Measurements from ENCODE around the gene GLIS2. TPM values are rescaled to one million over a fixed set of nuclear protein-coding genes. Genes with fewer than 3 reads are reported as not detected.
A peak's percentile ranks its signal among the peaks of the same experiment; 100 is the strongest.

The GLIS2 gene
- total RNA-seq: 5.1 TPM

DNA sequence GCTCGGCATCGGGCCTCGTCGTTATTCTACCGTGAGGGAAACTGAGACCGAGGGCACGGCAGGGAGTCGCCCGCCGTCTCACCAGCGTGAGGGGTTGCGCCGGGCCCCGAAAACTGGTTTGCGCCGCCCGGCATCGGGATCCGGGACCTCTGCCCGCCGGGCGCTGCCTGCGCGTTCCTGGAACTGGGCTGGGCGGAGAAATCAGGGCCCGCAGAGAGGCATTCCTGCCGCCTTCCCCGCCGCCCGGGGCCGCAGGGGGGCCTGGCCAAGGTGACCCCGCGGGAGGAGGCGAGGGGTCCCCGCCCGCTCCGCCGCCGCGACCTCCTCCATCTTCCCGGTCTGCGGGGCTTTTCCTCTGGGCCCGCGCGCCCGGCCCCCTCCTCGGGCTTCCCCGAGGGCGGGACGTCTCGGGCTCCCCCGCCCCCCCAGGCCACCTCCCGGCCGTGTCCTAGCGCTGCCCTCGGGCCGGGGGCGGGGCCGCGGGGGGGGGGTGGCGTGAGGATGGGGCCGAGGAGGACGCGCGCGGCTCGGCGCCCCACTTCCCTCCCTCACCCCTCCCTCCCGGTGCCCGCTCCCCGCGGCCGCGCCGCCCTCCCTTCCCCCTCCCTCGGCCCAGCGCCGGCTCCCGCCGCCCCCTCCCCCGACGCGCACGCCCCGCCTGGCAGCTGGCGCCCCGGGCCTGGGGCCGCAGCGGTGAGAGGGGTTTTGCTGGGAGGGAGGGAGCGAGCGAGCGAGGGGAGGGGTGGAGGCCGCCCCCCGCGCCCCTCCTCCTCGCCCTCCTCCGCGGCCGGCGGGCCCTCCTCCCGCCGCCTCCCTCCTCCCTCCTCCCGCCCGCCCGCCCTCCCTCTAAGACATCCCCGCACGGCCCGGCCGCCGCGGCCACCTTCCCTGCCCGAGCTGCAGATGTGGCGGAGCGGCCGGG is at the start of gene GLIS2:
Gene GLIS2 (plus strand): TSS at position 882 of the 922 bp plus-strand sequence. CDS start 16,214 bp downstream, outside the sequence.
- no peak for DNase-seq

DNA sequence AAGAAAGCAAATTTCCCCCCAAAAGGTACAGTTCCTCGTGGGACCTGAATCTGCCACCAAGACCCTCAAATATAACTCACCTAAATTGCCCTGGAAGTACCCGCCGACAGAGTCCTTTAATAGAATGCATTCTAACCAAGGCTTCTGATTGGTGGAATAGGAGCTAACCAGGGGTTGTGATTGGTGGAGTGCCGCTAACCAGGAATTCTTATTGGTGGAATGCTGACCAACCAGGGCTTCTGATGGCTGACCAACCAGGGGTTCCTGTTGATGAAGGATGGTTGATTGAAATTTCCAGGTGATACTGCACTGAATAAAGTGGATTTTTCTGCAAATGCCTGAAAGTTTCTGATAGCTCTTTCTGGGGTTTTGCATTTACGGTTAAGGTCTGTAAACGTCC is 49.5 kb upstream of the GLIS2 start:
- DNase-seq: no peak

DNA sequence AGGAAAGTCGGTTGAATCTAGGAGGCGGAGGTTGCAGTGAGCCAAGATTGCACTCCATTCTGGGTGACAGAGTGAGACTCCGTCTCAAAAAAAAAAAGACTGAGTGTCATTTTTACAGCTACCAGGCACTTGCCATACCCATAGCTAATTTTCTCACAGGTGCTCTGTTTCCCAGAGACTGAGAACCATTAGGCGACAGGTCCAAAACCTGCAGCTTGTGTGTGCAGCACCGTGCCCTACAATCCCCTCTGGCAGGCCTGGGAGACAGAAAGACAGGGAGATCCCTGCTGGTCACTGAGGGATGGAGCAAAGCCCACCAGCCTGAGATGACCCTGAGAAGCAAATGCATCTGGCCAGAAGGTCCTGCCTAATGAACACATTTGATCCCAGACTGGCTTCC is 45.8 kb upstream of the GLIS2 start:
- no peak for DNase-seq

DNA sequence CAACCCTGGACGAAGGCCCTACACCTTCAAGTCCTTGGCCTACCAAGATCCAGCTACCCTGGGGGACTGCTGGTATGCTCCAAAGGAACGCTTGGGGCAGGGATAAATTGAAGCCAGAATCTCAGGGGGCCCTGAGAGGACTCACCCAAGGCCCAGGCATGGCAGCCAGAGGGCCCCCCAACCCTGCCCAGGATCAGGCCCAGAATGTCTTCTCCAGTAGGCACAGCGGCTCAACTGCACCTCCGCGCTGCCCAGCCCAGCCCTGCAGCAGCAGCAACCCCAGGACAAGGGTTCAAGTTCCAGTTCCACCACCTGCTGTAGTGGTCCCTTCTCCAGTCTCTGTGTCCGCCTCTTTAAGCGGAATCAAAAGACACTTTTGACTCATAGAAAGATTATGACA is 45.3 kb upstream of the GLIS2 start:
- DNase-seq: no peak

DNA sequence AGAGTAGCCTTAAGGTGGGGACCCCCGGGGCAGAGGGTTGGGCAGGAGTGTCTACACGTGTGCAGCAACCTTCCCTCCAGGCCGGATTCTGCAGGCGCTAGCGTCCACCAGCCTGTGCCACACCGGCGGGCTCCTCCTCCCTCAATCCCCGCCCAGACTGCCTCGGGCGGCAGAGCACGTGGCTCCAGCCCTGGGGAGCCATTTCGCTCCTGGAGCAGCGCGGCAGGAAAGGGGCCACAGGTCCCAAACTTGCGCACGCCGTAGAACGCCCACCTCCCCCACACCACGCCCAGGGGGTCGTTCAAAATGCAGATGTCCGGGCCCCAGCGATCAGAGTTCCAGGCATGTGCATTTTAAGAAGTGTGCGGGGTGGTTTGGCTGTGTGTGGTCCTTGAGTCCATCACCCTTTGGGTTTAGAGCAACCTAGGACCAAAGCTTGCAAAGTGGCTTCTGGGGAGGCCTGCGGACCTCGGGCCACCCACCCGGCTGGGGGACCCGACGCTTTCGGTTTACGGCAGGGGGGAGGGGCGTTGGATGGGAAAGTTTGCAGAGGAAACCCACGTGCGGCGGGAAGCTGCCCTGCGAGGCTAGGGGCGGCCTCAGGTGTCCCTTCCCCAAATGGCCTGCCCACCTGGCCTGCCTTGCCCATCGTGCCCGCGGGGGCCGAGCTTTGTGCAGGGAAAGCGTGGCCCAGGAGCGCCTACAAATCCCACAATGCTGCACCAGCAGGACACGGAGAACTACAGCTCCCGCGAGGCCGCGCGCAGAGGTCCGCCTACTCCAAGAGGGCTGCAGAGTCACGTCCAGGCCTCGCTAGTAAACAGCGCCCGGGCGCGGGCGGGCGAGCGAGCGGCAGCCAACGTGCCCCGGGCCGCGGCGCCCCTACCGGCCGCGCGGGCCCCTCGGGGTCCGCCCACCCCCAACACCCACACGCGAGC is 44.4 kb upstream of the GLIS2 start:
- peak; percentile 91 for DNase-seq

DNA sequence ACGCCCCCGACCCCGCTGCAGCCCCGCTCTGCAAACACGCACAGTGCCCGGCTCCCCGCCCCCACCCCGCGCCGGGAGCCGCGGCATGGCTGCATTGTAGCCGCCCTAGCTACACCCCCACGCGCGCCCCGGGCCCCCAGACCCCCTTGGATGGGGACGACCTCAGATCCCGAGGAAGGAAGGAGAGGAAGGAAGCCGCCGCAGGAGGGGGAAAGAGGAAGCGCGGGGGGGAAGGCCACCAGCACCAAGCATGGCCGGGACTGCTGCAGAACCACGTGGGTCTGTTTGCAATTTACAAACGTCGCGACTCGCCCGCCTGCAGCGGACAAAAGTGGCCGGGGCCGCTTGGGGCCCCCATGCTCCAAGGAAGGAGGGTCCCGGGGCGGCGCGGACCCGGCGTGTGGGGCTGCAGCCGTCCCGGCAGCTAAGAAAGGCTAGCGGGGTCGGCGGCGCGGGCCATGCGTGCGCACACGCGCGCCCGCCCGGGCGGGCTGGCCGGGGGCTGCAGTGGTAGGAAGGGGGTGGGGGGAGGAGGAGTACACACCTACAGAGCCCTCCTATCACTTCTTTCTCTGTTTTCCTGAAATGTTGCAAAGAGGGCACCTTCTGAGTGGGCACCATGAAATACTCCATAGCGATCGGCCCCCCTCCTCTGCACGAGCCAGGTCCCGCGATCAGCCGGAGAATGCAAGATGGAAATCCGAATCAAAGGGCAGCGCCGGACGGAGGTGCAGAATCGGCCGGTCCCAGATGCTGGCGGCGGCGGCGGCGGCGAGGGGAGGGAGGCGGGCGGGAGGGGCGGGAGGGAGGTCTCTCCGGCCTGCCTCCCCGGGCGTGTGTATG is 43.5 kb upstream of the GLIS2 start:
- DNase-seq: peak; percentile 58

DNA sequence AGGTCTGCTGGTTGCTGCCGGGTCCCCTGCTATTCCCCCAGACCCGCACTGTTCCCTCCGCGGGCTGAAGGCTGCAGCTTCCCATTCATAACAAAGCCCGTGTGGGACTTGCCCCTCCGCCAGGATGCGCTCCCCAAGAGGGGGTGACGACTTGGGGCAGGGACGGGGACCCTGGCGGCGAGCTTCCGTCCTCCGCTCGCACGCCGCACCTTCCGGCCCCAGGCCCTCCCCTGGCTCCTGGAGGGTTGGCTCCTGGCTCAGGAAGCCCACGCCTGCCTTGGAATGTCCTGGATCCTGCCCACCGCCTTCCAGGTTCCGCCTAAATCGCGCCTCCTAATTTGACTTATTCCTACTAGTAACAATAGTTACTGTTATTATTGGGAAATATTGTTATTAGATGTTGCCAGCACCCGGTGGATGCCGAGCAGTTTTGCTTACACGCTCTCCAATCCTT is 42.0 kb upstream of the GLIS2 start:
- DNase-seq: no peak

DNA sequence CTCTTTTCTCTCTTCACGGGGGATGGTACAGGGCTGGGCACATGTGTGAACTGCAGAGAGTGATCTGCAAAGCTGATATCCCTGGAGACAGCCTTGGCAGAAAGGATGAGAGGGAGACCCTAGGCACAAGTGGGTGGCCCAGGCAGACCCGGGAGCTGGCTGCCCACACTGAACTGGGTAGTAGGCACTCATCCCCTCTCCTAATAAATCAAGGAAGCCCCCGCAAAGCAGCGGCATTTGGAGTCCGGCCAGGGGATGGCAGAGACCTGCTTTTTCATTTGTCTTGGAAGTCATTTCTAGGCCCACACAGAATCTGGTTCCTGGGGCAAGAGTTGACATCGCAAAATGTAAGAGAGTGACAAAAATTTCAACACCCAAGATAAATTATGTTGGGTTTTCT is 40.0 kb upstream of the GLIS2 start:
- DNase-seq: no peak

DNA sequence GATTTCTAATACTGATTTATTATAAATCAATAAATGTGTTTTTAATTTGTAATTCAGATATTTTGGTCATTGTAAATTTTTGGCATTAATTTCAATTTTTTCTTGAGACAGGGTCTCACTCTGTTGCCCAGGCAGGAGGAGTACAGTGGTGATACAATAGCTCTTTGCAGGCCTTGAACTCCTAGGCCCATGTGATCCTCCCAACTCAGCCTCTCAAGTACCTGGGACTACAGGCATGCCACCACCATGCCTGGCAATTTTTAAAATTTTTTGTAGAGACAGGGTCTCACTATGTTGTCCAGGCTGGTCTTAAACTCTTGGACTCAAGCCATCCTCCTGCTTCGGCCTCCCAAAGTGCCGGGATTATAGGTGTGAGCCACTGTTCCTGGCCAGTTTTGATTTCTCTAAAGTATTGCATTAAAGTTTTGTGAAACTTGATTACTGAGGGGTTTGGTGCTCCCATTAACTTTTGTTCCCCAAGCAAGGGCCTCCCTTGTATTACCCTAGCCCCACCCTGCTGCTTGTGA is 37.8 kb upstream of the GLIS2 start:
- no peak for DNase-seq

DNA sequence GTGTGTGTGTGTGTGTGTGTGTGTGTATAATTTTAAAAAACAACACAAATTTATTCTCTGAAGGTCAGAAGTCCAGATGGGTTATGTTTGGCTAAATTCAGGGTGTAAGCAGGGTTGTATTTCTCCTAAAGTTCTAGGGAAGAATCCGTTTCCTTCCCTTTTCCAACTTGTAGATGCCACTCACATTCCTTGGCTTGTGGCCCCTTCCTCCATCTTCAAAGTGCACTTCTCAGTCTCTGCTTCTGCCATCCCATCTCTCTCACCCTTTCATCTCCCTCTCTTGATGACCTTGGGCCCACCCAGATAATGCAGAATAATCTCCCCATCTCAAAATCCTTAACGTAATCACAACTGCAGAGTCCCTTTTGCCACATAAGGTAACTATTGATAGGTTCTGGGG is 35.2 kb upstream of the GLIS2 start:
- DNase-seq: no peak

DNA sequence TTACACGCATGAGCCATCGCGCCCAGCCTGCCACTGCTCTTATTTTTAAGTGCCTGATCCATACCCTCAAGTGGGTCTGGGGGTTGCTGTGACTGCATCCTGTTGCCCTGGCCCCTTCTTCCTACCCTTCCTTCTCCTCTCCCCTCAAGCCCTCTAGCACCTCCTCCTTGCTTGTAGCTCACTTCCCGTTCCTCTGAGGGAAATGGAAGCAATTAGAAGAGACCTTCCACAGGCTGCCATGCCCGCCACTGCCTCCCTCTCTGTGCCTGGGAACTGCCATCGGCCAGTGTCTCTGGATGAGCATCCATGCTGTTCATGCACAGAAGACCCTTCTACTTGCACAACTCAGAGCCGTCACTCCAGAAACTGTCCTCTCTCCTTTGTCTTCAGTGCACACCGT is 32.4 kb upstream of the GLIS2 start:
- no peak for DNase-seq

DNA sequence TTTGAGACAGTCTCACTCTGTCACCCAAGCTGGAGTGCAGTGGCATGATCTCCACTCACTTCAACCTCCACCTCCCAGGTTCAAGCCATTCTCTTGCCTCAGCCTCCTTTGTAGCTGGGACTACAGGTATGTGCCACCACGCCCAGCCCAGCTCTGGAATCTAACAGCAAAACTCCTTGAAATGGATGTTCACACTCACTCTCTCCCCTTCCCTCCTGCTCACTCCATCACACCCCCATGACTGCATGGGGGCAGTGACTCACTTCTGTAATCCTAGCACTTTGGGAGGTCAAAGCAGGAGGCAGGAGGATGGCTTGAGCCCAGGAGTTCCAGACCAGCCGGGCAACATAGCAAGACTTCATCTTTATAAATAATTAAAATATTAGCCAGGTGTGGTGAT is 31.9 kb upstream of the GLIS2 start:
- DNase-seq: no peak

DNA sequence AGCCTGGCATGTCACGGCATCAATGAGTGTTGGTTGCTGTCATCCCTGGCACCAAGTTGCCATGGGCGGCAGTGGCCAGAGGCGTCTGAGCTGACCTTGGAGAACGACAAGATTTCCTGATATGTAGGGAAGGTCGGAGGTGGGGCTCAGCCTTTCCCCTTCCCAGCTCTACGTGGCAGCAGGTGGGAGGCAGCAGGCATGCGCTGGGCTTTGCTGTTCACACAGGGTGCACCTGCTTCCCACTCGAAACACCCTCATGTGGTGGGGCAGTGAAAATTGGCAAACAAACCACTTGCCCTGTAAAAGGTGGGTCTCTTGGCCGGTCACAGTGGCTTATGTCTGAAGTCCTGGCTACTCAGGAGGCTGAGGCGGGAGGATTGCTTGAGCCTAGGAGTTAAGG is 30.7 kb upstream of the GLIS2 start:
- no peak for DNase-seq

DNA sequence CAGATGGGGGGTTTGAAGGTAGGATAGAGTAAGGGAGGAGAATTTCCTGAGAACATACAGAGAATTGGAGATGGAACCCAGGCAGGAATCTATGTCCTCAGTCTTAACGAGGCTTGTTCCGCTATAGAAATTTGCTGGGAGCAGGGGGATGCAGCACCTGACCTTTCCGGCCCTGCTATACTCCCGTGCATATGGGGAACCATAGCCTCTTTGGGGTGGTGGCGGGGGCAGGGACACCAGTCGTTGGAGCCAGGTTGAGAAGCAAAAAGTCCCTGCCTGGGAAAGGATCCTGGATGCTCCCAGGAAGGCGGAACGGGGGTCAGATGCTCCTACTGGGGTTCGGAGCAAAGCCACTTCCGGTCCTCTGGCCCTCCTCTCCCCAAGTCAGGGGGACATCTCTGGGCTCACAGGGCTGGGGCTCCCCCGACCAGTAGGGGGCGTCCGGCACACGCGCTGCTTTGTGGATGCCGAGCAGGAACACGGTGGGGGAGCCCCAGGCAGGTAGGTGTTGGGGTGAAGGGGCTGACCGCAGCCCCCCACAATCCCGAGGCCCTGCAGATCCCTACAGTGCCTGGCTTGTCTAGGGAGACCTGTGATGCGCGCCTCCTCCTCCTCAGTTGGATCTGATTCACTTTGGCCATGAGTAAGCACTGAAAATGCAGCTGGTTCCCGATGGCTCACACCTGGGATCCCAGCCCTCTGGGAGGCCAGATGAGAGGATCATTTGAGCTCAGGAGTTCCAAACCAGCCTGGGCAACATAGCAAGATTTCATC is 27.5 kb upstream of the GLIS2 start:
- DNase-seq: no peak

DNA sequence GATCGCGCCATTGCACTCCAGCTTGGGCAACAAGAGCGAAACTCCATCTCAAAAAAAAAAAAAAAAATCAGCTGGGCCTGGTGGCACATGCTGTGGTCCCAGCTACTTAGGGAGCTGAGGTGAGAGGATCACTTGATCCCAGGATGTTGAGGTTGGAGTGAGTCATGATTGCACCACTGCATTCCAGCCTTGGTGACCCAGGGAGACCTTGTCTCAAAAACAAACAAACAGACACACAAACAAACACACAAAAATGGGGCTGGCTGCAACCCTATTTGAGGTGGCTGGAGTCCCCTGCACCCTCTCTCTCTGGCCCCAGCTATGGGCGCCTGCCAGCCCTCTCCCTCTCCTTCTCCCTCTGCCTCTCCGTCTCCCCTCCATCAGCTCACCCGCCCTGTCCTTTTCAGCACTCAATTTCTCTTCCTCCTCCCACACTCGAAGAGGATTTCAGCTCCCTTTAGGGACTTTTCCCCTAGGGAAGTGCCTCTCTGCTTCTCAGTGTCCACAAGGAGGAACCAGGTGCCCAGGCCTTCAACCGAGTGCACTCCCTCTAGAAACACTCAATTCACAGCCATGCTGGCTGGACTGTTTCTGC is 25.5 kb upstream of the GLIS2 start:
- DNase-seq: no peak

DNA sequence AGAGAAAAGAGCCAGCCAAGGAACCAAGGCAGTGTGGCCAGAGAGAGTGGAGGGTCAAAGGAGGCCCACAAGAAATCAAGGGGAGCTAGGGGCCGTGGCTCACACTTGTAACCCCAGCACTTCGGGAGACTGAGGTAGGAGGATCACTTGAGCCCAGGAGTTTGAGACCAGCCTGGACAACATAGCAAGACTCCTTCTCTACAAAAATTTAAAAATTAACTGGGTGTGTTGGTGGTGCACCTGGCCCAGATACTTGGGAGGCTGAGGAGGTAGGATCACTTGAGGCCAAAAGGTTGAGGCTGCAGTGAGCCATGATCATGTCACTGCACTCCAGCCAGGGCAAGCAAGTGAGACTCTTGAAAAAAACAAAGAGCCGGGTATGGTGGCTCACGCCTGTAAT is 24.2 kb upstream of the GLIS2 start:
- DNase-seq: no peak

DNA sequence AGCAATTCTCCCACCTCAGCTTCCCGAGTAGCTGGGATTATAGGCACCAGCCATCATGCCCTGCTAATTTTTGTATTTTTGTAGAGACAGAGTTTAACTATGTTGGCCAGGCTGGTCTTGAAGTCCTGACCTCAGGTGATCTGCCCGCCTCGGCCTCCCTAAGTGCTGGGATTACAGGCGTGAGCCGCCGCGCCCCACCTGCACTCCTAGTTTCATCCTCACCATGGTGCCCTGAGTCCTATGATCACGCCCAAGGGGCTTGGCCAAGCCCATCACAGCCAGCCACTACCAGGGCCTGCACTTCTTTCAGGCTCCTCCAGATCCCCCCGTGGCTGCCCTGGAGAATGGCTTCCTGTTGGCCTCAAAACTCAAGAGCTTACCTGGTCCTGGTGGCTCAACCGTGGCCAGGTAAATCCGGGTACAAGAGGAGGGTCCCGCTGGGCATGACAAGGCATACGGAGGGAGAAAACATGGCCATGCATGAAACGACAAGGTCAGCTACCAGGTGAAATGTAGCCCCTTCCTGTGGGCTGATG is 22.6 kb upstream of the GLIS2 start:
- DNase-seq: no peak

DNA sequence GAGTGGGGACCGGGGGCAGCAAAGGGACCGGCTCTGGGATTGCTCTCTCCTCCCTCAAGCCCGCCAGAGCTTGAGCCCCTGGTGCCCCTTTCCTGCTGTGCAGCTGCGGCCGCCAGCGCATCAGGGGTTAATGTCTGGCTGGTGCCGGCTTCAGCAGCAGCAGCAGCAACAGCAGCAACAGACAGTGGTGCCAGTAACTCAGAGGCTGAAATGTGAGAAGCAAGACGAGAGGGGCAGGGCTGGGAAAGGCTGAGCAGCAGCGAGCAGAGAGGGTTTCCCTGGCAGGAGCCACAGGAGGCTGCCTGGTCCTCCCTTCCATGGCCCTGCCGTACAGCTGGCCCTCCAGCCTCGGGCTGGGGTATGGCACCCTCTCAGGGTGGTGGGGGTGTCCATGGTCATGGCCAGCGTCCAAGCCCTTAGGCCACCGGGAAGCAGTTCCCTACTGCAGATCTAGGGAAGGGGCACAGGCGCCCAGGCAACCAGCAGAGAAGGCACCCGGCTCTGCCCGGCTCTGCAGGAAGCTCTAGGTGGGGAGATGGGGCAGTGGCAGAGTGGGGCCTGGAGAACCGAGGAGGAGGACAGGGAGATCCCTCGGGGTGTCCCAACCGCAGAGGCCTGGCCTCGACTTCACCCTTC is 21.9 kb upstream of the GLIS2 start:
- no peak for DNase-seq

DNA sequence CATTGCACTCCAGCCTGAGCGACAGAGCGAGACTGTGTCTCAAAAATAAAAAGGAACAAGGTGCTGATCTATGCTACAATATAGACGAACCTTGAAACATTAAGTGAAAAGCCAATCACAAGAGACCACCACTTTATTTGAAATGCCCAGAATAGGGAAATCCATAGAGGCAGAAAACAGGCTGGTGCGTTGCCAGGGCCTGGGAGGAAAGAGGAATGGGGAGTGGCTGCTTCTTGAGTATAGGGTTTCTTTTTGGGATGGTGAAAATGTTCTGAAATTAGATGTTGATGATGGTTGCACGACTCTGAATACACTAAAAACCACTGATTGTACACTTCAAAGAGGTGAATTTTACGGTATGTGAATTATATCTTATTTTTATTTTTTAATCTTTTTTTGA is 20.3 kb upstream of the GLIS2 start:
- no peak for DNase-seq

DNA sequence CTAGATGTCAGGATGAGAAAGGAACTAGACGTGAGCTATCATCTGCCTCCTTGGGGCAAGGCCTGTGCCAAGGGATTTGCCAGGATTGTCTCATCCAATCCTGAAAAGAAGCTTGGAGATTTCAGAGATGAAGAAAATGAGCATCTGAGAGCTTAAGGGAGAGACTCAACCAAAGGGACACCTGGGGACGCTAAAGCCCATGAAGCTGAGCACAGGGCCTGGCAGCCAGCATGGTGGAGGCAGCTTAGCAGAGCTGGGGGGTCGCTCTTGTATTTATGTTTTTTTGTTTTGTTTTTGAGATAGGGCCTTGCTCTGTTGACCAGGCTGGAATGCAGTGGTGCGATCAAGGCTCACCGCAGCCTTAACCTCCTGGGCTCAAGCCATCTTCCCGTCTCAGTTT is 18.4 kb upstream of the GLIS2 start:
- DNase-seq: no peak
